ENCODE results near the gene CMTM3. TPM values are rescaled to one million over a fixed set of nuclear protein-coding genes. Genes with fewer than 3 reads are reported as not detected.

The CMTM3 gene
- total RNA-seq, 1 experiment from 2014 or later, result 19.1 TPM

DNA sequence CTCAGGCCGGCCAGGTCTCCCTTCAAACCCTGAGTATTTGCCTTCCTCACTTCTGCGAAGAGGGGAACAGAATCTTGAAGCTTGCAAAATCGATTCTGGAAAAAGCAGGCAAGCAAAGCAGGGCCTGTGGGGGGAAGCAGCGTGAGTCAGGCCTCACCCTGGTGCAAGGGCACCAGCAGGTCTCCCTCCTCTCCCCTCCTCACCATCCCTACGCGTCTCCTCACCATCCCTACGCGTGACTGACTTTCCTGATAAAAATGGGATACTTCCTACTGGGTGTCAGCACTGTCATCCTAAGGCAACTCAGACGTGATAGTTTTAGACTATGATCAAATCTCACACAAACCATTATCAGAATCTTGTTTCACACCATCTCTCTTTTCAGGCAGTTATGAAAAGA is 12.1 kb downstream of the CMTM3 start:
- ChIA-PET CTCF (interaction anchor here (1.9 to 5.1 kb wide), 2 partner anchors 8 to 35 kb away, joined by 18 to 60 read pairs; no protein-coding TSS in a partner anchor), POLR2A (no interaction called here)
- no peak for TF ChIP-seq RELA (CRISPR knock-in tag; IDR thresholded peaks at IDR 0.05; ENCODE audit: borderline replicate concordance)
- TF ChIP-seq, protein P1, sequence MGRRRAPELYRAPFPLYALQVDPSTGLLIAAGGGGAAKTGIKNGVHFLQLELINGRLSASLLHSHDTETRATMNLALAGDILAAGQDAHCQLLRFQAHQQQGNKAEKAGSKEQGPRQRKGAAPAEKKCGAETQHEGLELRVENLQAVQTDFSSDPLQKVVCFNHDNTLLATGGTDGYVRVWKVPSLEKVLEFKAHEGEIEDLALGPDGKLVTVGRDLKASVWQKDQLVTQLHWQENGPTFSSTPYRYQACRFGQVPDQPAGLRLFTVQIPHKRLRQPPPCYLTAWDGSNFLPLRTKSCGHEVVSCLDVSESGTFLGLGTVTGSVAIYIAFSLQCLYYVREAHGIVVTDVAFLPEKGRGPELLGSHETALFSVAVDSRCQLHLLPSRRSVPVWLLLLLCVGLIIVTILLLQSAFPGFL (CRISPR knock-in tag; IDR thresholded peaks at IDR 0.05; ENCODE audit: borderline replicate concordance), result no peak
- no peak for TF ChIP-seq IRF2 (CRISPR knock-in tag; IDR thresholded peaks at IDR 0.05; ENCODE audit: borderline replicate concordance, low read depth)
- no peak for TF ChIP-seq ZNF138 (CRISPR knock-in tag; conservative IDR thresholded peaks at IDR 0.05)
- TF ChIP-seq, protein P2, sequence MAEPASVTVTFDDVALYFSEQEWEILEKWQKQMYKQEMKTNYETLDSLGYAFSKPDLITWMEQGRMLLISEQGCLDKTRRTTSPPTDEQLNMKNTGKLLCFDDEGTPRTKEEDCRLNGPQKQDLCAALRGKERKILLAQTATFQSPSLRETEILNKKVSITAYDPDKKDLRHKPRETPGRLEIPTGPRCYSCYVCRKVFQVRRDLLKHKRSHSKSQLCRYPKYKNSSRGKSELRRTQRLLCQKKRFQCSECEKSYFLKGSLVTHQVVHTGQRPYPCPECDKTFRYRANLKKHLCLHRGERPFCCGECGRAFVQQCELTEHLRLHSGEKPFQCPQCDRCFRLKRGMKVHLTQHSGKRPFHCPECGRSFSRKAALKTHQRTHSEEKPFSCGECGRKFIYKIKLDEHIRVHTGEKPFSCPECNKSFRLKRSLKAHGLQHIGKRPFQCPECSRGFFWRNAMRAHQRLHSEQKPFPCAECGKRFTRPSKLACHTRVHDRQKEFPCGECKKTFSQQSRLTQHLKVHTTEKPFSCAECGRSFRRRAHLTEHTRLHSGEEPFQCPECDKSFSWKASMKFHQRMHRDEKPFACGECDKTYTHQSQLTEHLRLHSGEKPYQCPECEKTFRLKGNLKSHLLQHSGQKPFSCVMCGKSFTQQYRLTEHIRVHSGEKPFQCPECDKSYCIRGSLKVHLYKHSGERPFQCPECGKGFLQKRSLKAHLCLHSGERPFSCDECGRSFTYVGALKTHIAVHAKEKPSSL (CRISPR knock-in tag; conservative IDR thresholded peaks at IDR 0.05), result no peak
- TF ChIP-seq FOXK1 (CRISPR knock-in tag; IDR thresholded peaks at IDR 0.05), result no peak
- TF ChIP-seq, protein P3, sequence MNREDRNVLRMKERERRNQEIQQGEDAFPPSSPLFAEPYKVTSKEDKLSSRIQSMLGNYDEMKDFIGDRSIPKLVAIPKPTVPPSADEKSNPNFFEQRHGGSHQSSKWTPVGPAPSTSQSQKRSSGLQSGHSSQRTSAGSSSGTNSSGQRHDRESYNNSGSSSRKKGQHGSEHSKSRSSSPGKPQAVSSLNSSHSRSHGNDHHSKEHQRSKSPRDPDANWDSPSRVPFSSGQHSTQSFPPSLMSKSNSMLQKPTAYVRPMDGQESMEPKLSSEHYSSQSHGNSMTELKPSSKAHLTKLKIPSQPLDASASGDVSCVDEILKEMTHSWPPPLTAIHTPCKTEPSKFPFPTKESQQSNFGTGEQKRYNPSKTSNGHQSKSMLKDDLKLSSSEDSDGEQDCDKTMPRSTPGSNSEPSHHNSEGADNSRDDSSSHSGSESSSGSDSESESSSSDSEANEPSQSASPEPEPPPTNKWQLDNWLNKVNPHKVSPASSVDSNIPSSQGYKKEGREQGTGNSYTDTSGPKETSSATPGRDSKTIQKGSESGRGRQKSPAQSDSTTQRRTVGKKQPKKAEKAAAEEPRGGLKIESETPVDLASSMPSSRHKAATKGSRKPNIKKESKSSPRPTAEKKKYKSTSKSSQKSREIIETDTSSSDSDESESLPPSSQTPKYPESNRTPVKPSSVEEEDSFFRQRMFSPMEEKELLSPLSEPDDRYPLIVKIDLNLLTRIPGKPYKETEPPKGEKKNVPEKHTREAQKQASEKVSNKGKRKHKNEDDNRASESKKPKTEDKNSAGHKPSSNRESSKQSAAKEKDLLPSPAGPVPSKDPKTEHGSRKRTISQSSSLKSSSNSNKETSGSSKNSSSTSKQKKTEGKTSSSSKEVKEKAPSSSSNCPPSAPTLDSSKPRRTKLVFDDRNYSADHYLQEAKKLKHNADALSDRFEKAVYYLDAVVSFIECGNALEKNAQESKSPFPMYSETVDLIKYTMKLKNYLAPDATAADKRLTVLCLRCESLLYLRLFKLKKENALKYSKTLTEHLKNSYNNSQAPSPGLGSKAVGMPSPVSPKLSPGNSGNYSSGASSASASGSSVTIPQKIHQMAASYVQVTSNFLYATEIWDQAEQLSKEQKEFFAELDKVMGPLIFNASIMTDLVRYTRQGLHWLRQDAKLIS (CRISPR knock-in tag; IDR thresholded peaks at IDR 0.05; ENCODE audit: borderline replicate concordance), result no peak
- TF ChIP-seq, protein P4, sequence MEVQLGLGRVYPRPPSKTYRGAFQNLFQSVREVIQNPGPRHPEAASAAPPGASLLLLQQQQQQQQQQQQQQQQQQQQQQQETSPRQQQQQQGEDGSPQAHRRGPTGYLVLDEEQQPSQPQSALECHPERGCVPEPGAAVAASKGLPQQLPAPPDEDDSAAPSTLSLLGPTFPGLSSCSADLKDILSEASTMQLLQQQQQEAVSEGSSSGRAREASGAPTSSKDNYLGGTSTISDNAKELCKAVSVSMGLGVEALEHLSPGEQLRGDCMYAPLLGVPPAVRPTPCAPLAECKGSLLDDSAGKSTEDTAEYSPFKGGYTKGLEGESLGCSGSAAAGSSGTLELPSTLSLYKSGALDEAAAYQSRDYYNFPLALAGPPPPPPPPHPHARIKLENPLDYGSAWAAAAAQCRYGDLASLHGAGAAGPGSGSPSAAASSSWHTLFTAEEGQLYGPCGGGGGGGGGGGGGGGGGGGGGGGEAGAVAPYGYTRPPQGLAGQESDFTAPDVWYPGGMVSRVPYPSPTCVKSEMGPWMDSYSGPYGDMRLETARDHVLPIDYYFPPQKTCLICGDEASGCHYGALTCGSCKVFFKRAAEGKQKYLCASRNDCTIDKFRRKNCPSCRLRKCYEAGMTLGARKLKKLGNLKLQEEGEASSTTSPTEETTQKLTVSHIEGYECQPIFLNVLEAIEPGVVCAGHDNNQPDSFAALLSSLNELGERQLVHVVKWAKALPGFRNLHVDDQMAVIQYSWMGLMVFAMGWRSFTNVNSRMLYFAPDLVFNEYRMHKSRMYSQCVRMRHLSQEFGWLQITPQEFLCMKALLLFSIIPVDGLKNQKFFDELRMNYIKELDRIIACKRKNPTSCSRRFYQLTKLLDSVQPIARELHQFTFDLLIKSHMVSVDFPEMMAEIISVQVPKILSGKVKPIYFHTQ (CRISPR knock-in tag; IDR thresholded peaks at IDR 0.05), result no peak
- TF ChIP-seq TEAD1 (CRISPR knock-in tag; IDR thresholded peaks at IDR 0.05), result no peak
- TF ChIP-seq, protein P5, sequence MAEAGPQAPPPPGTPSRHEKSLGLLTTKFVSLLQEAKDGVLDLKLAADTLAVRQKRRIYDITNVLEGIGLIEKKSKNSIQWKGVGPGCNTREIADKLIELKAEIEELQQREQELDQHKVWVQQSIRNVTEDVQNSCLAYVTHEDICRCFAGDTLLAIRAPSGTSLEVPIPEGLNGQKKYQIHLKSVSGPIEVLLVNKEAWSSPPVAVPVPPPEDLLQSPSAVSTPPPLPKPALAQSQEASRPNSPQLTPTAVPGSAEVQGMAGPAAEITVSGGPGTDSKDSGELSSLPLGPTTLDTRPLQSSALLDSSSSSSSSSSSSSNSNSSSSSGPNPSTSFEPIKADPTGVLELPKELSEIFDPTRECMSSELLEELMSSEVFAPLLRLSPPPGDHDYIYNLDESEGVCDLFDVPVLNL (CRISPR knock-in tag; IDR thresholded peaks at IDR 0.05; ENCODE audit: borderline replicate concordance, low read depth), result no peak
- TF ChIP-seq, protein P6, sequence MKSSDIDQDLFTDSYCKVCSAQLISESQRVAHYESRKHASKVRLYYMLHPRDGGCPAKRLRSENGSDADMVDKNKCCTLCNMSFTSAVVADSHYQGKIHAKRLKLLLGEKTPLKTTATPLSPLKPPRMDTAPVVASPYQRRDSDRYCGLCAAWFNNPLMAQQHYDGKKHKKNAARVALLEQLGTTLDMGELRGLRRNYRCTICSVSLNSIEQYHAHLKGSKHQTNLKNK (CRISPR knock-in tag; IDR thresholded peaks at IDR 0.05), result no peak
- no peak for TF ChIP-seq ZNF423 (CRISPR knock-in tag; IDR thresholded peaks at IDR 0.05)
- TF ChIP-seq OVOL2 (CRISPR knock-in tag; IDR thresholded peaks at IDR 0.05; ENCODE audit: borderline replicate concordance), result no peak
- no peak for TF ChIP-seq ETV6 (CRISPR knock-in tag; IDR thresholded peaks at IDR 0.05)
- TF ChIP-seq ZBTB21 (CRISPR knock-in tag; IDR thresholded peaks at IDR 0.05; ENCODE audit: borderline replicate concordance), result no peak
- no peak for TF ChIP-seq NR1H2 (CRISPR knock-in tag; IDR thresholded peaks at IDR 0.05)
- TF ChIP-seq, protein P7, sequence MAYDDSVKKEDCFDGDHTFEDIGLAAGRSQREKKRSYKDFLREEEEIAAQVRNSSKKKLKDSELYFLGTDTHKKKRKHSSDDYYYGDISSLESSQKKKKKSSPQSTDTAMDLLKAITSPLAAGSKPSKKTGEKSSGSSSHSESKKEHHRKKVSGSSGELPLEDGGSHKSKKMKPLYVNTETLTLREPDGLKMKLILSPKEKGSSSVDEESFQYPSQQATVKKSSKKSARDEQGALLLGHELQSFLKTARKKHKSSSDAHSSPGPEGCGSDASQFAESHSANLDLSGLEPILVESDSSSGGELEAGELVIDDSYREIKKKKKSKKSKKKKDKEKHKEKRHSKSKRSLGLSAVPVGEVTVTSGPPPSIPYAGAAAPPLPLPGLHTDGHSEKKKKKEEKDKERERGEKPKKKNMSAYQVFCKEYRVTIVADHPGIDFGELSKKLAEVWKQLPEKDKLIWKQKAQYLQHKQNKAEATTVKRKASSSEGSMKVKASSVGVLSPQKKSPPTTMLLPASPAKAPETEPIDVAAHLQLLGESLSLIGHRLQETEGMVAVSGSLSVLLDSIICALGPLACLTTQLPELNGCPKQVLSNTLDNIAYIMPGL (CRISPR knock-in tag; IDR thresholded peaks at IDR 0.05), result no peak
- TF ChIP-seq, protein P8, sequence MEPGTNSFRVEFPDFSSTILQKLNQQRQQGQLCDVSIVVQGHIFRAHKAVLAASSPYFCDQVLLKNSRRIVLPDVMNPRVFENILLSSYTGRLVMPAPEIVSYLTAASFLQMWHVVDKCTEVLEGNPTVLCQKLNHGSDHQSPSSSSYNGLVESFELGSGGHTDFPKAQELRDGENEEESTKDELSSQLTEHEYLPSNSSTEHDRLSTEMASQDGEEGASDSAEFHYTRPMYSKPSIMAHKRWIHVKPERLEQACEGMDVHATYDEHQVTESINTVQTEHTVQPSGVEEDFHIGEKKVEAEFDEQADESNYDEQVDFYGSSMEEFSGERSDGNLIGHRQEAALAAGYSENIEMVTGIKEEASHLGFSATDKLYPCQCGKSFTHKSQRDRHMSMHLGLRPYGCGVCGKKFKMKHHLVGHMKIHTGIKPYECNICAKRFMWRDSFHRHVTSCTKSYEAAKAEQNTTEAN (CRISPR knock-in tag; IDR thresholded peaks at IDR 0.05), result no peak
- TF ChIP-seq JUN (CRISPR knock-in tag; IDR thresholded peaks at IDR 0.05), result no peak
- Mint-ChIP-seq H3K27me3 (ENCODE audit: low read depth) (no peaks in the 10 kb centered on the region), H3K9me3 (no peaks in the 10 kb centered on the region), H3K4me3 (no peak overlapping the region), H3K36me3 (peaks cover 49% of the 10 kb centered on the region), H3K27ac (peak overlapping the region; percentile 84), H3K4me1 (peaks cover 28% of the 10 kb centered on the region)
- DNase-seq (ENCODE audit: low spot score) (no peak), ATAC-seq (peak; percentile 71)
